Measurements from ENCODE around the gene GABRB2. TPM values are rescaled to one million over a fixed set of nuclear protein-coding genes. Genes with fewer than 3 reads are reported as not detected.

The GABRB2 gene
- total and polyA plus RNA-seq, 11 donors = 0.04 to 3.8 (median 0.16) TPM; not detected in 7

GRCh38 chr5:161442471-161442870, 104.1 kb downstream of the GABRB2 start:
- Histone ChIP-seq H3K27me3 (no peaks in the 10 kb centered on the region), H3K36me3 (no peaks in the 10 kb centered on the region), H3K4me1 (no peaks in the 10 kb centered on the region), H3K4me3 (no peak overlapping the region), H3K27ac (no peak overlapping the region), H3K9me3 (peaks cover 0 to 7% (median 0%) of the 10 kb centered on the region in 12 donors)
- TF ChIP-seq CTCF (IDR thresholded peaks at IDR 0.05) = no peak
- no peak for TF ChIP-seq POLR2A (IDR thresholded peaks at IDR 0.05)
- ATAC-seq (no peak), DNase-seq (no peak)
- intact Hi-C loops (cut with DNase I) = no loop called here

DNA sequence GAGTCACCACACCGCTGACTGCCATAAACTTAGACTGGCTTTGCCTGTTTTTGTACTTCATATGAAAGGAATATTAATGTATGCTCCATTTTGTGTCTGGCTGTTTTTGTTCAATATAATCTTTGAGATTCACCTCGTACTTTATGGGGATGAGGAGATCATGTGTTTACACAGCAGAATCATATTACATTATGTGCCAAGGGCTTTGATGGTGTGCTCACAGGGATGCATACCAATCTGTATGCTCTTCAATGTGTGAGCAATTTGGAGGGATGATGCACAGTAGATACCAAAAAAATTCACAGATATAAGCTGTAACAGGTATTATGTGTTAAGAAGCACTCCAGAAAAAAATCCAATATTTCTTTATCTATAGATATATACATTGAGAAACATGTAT, 113.7 kb downstream of the GABRB2 start:
- H3K27ac ChIP-seq = no peak overlapping the region
- H3K36me3 ChIP-seq = no peaks in the 10 kb centered on the region
- intact Hi-C loops (cut with DNase I) = no loop called here
- H3K9me3 ChIP-seq = no peaks in the 10 kb centered on the region
- ATAC-seq (no peak), DNase-seq (no peak)
- no peaks in the 10 kb centered on the region for H3K27me3 ChIP-seq
- TF ChIP-seq CTCF (IDR thresholded peaks at IDR 0.05) (no peak), POLR2A (IDR thresholded peaks at IDR 0.05) (no peak)
- no peak overlapping the region for H3K4me3 ChIP-seq
- H3K4me1 ChIP-seq = no peaks in the 10 kb centered on the region
- 60 to 82% (median 79%) methylated on average over 2 of the region's 2 CpGs for WGBS, 4 donors

- no peaks in the 10 kb centered on the region for H3K9me3 ChIP-seq
- H3K4me1 ChIP-seq = no peaks in the 10 kb centered on the region
- WGBS, 4 donors = 76 to 93% (median 84%) methylated on average over 1 of the region's 1 CpG
- DNase-seq = no peak
- no peaks in the 10 kb centered on the region for H3K27me3 ChIP-seq
- ATAC-seq = no peak
- intact Hi-C loops (cut with DNase I) = no loop called here
- no peak overlapping the region for H3K27ac ChIP-seq
- TF ChIP-seq CTCF (IDR thresholded peaks at IDR 0.05) (no peak), POLR2A (IDR thresholded peaks at IDR 0.05) (no peak)
- H3K4me3 ChIP-seq = no peak overlapping the region
- no peaks in the 10 kb centered on the region for H3K36me3 ChIP-seq
Measured at GRCh38 chr5:161431963-161432362, 114.6 kb downstream of the GABRB2 start.

DNA sequence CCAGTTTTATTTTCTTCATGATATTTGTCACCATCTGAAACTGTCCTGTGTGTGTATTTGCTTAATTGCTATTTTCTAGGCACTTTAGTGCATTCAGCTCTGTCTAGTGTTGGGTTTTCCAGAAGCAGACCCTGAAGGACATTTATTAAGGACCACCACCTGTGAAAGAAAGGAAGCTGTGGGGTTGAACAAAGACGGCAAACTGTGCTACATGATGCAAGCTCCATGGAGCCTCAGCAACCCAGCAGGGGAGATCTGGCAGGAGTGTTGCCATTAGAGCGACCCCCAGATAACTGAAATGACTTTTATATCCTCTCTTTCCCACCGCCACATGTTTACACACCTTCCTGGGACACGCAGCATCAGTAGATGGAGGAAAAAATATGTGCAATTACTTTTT, 125.5 kb downstream of the GABRB2 start:
- no peak overlapping the region for H3K4me3 ChIP-seq
- no peaks in the 10 kb centered on the region for H3K4me1 ChIP-seq
- H3K9me3 ChIP-seq = peaks cover 0 to 13% (median 1%) of the 10 kb centered on the region in 12 donors
- no peak for ATAC-seq
- DNase-seq = no peak
- TF ChIP-seq CTCF (IDR thresholded peaks at IDR 0.05) = no peak
- TF ChIP-seq POLR2A (IDR thresholded peaks at IDR 0.05) = no peak
- 61 to 67% (median 63%) methylated on average over 4 of the region's 4 CpGs for WGBS, 4 donors
- no peaks in the 10 kb centered on the region for H3K27me3 ChIP-seq
- intact Hi-C loops (cut with DNase I) = no loop called here
- no peak overlapping the region for H3K27ac ChIP-seq
- H3K36me3 ChIP-seq = no peaks in the 10 kb centered on the region

Measured in heart left ventricle (tissue), 16 donors.